ENCODE results near the gene CENPP. TPM values are rescaled to one million over a fixed set of nuclear protein-coding genes. Genes with fewer than 3 reads are reported as not detected.

The CENPP gene
- total RNA-seq, 1 donor: 5.4 TPM

DNA sequence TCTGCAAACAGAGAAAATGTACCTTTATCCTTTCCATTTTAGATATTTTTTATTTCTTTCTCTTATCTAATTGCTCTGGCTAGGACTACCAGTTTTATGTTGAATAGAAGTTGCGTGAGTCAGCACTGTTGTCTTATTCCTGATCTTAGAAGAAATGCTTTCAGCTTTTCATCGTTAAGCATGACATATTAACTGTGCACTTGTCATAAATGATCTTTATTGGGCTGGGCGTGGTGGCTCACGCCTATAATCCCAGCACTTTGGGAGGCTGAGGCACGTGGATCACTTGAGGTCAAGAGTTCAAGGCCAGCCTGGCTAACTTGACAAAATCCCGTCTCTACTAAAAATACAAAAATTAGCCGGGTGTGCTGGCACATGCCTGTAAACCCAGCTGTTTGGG is 218.2 kb downstream of the CENPP start:
- Histone ChIP-seq H3K79me2 (ENCODE audit: insufficient read depth, low read length) (no peaks in the 10 kb centered on the region), H3K4me3 (ENCODE audit: insufficient read depth, low read length) (no peak overlapping the region), H3K36me3 (ENCODE audit: insufficient read depth, low read length) (no peaks in the 10 kb centered on the region), H3K4me1 (ENCODE audit: insufficient read depth, low read length) (no peaks in the 10 kb centered on the region), H2AFZ (ENCODE audit: low read length) (no peak overlapping the region), H3K9me3 (ENCODE audit: low read depth, low read length) (no peaks in the 10 kb centered on the region), H3K27me3 (ENCODE audit: insufficient read depth, low read length) (no peaks in the 10 kb centered on the region), H3K27ac (ENCODE audit: low read depth, low read length) (no peak overlapping the region), H3K4me2 (ENCODE audit: insufficient read depth, low read length) (no peak overlapping the region), H4K20me1 (ENCODE audit: insufficient read depth, low read length) (no peaks in the 10 kb centered on the region)
- TF ChIP-seq, protein P1, sequence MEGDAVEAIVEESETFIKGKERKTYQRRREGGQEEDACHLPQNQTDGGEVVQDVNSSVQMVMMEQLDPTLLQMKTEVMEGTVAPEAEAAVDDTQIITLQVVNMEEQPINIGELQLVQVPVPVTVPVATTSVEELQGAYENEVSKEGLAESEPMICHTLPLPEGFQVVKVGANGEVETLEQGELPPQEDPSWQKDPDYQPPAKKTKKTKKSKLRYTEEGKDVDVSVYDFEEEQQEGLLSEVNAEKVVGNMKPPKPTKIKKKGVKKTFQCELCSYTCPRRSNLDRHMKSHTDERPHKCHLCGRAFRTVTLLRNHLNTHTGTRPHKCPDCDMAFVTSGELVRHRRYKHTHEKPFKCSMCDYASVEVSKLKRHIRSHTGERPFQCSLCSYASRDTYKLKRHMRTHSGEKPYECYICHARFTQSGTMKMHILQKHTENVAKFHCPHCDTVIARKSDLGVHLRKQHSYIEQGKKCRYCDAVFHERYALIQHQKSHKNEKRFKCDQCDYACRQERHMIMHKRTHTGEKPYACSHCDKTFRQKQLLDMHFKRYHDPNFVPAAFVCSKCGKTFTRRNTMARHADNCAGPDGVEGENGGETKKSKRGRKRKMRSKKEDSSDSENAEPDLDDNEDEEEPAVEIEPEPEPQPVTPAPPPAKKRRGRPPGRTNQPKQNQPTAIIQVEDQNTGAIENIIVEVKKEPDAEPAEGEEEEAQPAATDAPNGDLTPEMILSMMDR (IDR thresholded peaks at IDR 0.05; ENCODE audit: extremely low read depth, low read depth, low read length): no peak
- DNase-seq (ENCODE audit: insufficient read length, low spot score, missing footprints): no peak

DNA sequence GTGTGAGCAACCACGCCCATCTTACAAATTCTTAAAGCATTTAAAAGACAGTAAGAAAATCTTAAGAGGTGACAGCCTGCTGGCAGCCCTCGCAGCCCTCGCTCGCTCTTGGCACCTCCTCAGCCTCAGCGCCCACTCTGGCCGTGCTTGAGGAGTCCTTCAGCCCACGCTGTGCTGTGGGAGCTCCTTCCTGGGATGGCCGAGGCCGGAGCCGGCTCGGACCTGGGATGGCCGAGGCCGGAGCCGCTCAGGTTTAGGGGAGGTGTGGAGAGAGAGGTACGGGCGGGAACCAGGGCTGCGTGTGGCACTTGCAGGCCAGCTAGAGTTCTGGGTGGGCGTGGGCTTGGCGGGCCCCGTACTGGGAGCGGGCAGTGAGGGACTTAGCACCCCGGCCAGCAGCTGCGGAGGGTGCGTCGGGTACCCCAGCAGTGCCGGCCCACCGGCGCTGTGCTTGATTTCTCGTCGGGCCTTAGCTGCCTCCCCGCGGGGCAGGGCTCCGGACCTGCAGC is 219.3 kb downstream of the CENPP start:
- Histone ChIP-seq H3K79me2 (ENCODE audit: insufficient read depth, low read length) (no peaks in the 10 kb centered on the region), H3K27ac (ENCODE audit: low read depth, low read length) (no peak overlapping the region), H3K9me3 (ENCODE audit: low read depth, low read length) (no peaks in the 10 kb centered on the region), H4K20me1 (ENCODE audit: insufficient read depth, low read length) (no peaks in the 10 kb centered on the region), H2AFZ (ENCODE audit: low read length) (no peak overlapping the region), H3K4me1 (ENCODE audit: insufficient read depth, low read length) (no peaks in the 10 kb centered on the region), H3K36me3 (ENCODE audit: insufficient read depth, low read length) (no peaks in the 10 kb centered on the region), H3K27me3 (ENCODE audit: insufficient read depth, low read length) (no peaks in the 10 kb centered on the region), H3K4me2 (ENCODE audit: insufficient read depth, low read length) (no peak overlapping the region), H3K4me3 (ENCODE audit: insufficient read depth, low read length) (no peak overlapping the region)
- no peak for DNase-seq (ENCODE audit: insufficient read length, low spot score, missing footprints)
- TF ChIP-seq, protein P1 (IDR thresholded peaks at IDR 0.05; ENCODE audit: extremely low read depth, low read depth, low read length): no peak

DNA sequence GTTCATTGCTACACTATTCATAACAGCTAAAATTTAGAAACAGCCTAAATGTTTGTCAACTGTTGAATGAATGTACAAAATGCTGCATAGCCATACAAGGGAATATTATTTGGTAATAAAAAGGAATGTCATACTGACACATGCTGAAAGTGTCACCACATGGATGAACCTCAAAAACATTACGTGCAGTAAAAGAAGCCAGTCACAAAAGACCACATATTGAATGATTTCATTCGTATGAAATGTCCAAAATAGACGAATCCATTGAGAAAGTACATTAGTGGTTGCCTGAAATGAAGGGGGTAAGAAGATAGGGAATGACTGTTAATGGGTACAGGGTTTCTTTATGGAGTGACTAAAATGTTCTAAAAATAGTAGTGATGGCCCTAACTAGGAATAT is 221.6 kb downstream of the CENPP start:
- H2AFZ ChIP-seq (ENCODE audit: low read length): peak overlapping the region; percentile 26
- TF ChIP-seq, protein P1 (IDR thresholded peaks at IDR 0.05; ENCODE audit: extremely low read depth, low read depth, low read length): no peak
- no peaks in the 10 kb centered on the region for H3K27me3 ChIP-seq (ENCODE audit: insufficient read depth, low read length)
- no peak overlapping the region for H3K4me3 ChIP-seq (ENCODE audit: insufficient read depth, low read length)
- DNase-seq (ENCODE audit: insufficient read length, low spot score, missing footprints): no peak
- no peak overlapping the region for H3K4me2 ChIP-seq (ENCODE audit: insufficient read depth, low read length)
- no peak overlapping the region for H3K27ac ChIP-seq (ENCODE audit: low read depth, low read length)
- no peaks in the 10 kb centered on the region for H4K20me1 ChIP-seq (ENCODE audit: insufficient read depth, low read length)
- H3K79me2 ChIP-seq (ENCODE audit: insufficient read depth, low read length): no peaks in the 10 kb centered on the region
- no peaks in the 10 kb centered on the region for H3K9me3 ChIP-seq (ENCODE audit: low read depth, low read length)
- no peaks in the 10 kb centered on the region for H3K36me3 ChIP-seq (ENCODE audit: insufficient read depth, low read length)
- no peaks in the 10 kb centered on the region for H3K4me1 ChIP-seq (ENCODE audit: insufficient read depth, low read length)

DNA sequence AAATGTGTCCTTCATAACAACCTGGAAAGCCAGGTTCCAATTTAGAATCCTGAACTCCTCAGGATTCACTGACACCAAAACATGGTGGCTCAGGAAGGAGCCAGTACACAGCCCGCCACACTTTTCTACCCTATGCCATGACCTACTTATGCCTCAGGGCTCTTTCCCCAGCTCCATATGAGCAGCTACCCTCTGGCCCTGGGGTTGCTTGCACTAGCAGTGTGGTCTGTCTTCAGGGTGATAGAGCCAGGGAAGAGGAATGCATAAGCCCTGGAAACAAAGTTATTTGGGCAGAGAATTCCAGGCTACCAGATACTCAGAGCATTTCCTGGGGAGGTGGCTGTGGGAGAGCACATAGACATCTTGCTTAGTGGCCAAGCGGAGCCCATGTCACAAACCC is 225.0 kb downstream of the CENPP start:
- Histone ChIP-seq H3K9me3 (ENCODE audit: low read depth, low read length) (no peaks in the 10 kb centered on the region), H3K4me2 (ENCODE audit: insufficient read depth, low read length) (no peak overlapping the region), H3K27me3 (ENCODE audit: insufficient read depth, low read length) (no peaks in the 10 kb centered on the region), H3K4me1 (ENCODE audit: insufficient read depth, low read length) (no peaks in the 10 kb centered on the region), H2AFZ (ENCODE audit: low read length) (no peak overlapping the region), H3K36me3 (ENCODE audit: insufficient read depth, low read length) (no peaks in the 10 kb centered on the region), H3K27ac (ENCODE audit: low read depth, low read length) (no peak overlapping the region), H3K4me3 (ENCODE audit: insufficient read depth, low read length) (no peak overlapping the region), H3K79me2 (ENCODE audit: insufficient read depth, low read length) (no peaks in the 10 kb centered on the region), H4K20me1 (ENCODE audit: insufficient read depth, low read length) (no peaks in the 10 kb centered on the region)
- TF ChIP-seq, protein P1 (IDR thresholded peaks at IDR 0.05; ENCODE audit: extremely low read depth, low read depth, low read length): no peak
- no peak for DNase-seq (ENCODE audit: insufficient read length, low spot score, missing footprints)

All from osteoblast (primary cell).